Right lobe of liver (tissue), 4 donors: ENCODE data around the gene CHCHD5.

ENCODE experiments used
- CTCF ChIP-seq, 4 donors: fragments of 200-600 bp in 3 of 4; fragments of 450-650 bp in 1 of 4; IDR thresholded peaks; one replicate each; pipeline versions ENCODE4 v1.5.1 to v1.8.0; 2016 to 2022; ENCODE audit warnings: antibody characterized with exemption in 4 of 4, mild to moderate bottlenecking in 2 of 4
- POLR2A ChIP-seq: fragments of 450-650 bp; IDR thresholded peaks from one replicate; pipeline ENCODE4 v1.6.1; 2017; ENCODE audit warnings: antibody characterized with exemption, mild to moderate bottlenecking
- donor health status: DM: no; HTN: no; CAD: no.
- donor health status: DM: no; HTN: no; CAD: no.
- donor health status: DM: no; HTN: yes; CAD: no.

DNA sequence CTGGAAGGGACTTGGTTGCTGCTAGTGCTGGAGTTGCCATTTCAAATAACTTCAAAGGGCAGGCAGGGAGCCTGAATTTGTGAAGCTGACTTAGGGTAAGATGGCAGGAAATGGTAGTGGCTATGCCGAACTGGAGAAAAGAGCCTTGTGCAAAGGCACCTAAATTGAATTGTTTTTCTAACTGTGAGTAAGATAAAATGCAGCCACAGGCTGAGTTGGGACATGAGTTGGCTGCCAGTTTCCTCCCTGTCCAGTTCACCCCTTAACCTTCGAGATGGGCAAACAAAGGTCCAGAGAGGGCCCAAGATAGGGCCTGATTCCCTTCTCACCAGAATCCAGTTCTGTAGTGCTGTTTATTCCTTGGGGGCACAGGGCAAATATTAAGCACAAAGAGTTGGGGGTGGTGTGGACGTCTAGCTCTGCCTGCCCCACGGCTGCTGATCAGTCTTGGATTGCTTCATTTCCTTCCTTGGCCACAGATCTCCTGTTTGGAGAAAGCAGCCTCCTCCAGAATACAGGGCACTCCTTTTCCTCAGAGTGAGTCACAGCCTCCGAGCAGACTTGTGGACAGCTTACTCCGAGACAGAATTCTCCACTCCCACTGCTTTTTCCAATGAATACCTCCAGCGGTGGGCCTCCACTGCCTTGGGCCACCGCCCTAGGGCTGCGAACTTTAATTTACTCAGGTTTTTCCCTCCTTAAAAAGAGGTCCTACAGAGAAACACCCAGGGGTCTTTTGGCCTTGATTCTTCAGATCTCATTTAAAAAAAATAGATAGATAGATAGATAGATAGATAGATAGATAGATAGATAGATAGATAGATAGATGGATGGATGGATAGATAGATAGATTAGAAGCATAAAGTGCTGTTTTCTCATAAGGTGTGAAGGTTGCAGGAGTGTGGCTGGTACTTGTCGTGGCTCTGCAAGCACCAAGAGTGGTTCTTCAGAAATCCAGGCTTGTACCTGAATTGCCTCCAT is 42.9 kb downstream of the CHCHD5 start:
- no peak for TF ChIP-seq POLR2A
- TF ChIP-seq CTCF (IDR thresholded peaks at IDR 0.05) = no peak
